T-helper 9 cell (primary cell): ENCODE data around the gene OPN1MW2.
"Not testable (repeated sequence)": the region's sequence is repeated elsewhere in the genome, so short reads cannot be mapped to it uniquely, and the experiment has no call there.

ENCODE experiments used
- DNase-seq: peaks from one replicate; pipeline ENCODE4 v3.0.0-alpha.2; 2020
- total RNA-seq, 2 donors: gene quantifications; one replicate each; lab custom pipeline; 2026; lab: John Stamatoyannopoulos, UW

Gene OPN1MW2
- 0 reads per million in 2 donors for total RNA-seq

DNA sequence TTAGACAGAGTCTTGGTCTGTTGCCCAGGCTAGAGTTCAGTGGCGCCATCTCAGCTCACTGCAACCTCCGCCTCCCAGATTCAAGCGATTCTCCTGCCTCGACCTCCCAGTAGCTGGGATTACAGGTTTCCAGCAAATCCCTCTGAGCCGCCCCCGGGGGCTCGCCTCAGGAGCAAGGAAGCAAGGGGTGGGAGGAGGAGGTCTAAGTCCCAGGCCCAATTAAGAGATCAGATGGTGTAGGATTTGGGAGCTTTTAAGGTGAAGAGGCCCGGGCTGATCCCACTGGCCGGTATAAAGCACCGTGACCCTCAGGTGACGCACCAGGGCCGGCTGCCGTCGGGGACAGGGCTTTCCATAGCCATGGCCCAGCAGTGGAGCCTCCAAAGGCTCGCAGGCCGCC lies at the start of gene OPN1MW2:
Gene OPN1MW2, plus strand, starts transcription at position 301 of the 400 bp plus-strand sequence. Its CDS starts 60 bp downstream, at position 361.
- not testable (repeated sequence) for DNase-seq

DNA sequence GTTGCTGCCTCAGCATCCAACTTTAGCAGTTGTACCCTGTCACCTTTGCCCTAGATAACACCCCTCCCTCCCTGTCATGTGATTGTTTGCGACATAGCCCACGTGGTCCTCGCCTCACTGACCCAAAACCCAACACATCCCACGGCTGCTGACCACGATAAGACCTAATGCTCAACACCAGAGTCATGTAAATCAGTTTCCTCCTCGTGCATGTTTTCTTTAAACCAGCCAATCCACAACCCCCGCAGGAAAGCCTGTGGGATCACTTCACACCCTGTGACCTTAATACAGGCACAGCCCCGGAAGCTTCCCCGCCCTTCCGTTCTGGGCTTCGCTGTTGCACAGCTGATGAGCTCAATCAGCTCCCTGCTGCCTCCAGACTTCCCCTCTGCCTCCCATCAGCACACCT lies 47.0 kb upstream of the OPN1MW2 start:
- DNase-seq, result not testable (repeated sequence)

DNA sequence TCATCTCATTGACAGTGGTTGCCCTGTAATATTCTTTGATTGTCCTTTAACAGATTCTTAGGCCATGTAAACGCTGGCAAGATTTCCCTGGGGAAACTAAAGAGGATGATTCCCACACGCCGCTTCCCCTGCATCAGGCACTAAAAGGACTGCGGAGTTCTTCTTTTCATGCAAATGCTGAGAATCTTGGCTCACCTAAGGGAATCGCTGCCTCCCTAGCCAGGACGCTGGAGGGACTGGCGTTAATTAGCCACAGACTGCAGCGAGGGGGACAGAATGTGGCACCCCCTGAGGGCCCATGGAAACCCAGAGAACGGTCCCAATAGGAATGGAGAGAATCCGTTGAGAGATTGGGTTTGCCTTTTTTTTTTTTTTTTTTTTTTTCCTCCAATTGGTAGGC lies 45.2 kb upstream of the OPN1MW2 start:
- not testable (repeated sequence) for DNase-seq

DNA sequence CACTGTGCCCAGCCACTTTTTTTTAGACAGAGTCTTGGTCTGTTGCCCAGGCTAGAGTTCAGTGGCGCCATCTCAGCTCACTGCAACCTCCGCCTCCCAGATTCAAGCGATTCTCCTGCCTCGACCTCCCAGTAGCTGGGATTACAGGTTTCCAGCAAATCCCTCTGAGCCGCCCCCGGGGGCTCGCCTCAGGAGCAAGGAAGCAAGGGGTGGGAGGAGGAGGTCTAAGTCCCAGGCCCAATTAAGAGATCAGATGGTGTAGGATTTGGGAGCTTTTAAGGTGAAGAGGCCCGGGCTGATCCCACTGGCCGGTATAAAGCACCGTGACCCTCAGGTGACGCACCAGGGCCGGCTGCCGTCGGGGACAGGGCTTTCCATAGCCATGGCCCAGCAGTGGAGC lies 37.3 kb upstream of the OPN1MW2 start, which contains the start of gene OPN1MW:
Gene OPN1MW, plus strand, starts transcription at position 301 of the 400 bp plus-strand sequence. Its CDS starts 82 bp downstream, at position 383.
- DNase-seq, result not testable (repeated sequence)

DNA sequence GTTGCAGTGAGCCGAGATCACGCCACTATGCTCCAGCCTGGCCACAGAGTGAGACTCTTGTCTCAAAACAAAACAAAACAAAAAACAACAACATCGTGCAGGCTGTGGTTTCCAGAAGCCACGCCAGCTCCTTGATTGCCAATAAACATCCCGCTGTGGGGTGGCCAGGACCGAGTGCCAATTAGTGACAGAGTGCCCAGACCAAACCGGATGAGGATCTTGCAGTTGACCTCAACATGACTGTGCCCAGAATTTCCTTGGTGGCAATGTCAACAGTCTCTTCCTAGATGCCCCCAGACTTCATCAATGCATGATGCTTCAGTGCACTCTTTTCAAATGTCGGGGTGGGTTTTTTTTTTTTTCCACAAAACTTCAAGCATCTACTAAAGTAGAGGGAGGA lies 35.8 kb upstream of the OPN1MW2 start:
- DNase-seq, result not testable (repeated sequence)

DNA sequence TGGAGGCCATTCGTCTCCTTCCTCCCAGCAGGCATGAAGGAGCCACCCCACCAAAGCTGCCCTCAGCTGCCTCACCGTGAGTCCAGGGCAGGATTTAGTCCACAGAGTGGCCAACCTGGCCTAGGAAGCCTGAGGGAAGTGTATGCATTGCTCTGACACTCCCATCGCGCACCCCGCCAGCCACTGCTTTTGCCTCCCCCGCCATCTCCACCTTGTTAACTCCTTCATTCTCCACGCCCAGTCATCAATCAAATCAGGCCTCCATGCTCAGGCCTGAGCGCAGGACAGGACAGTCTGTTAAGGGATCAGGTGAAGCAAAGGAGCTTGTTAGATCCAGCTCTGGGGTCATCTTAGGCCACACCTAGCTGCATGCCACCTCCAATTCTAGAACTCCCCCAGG lies 26.7 kb upstream of the OPN1MW2 start:
- DNase-seq, result not testable (repeated sequence)

DNA sequence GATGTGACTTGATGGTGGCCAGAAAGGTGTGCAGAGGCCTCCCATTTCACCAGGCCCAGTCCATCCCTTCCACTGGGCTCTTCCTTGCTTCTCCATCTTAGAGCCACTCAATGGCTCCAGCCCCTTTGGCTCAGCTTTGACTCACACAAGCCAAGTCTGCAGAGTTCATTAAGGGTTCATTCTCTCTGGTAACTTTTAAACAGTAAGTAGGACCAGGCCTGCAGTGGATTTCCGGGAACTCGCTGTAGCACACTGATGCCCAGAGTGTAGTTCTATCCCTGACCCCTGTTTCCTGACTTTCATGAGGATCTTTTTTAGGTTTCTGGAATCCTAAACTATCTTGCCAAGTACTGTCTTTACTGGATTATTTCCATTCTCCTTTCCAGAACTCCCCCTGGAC lies 25.2 kb upstream of the OPN1MW2 start:
- DNase-seq, result not testable (repeated sequence)

DNA sequence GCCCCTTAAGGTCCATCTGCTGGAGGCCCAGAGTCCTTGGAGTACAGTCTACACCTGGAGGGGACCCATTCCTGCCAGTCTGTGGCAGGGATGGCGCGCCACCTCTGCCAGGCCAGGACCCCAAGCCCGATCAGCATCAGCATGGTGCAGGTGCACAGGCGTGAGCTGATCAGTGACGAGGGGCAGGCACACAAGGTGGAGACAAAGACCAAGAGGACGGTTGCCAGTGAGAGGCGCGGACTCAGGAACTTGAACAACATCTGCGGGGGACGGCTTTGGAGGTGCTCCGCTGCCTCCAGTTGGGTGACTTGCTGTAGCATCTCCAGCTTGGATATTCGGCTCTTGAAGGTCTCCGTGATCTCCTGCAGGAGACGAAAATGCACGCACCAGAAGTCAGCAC lies 23.1 kb upstream of the OPN1MW2 start:
- DNase-seq, result not testable (repeated sequence)

DNA sequence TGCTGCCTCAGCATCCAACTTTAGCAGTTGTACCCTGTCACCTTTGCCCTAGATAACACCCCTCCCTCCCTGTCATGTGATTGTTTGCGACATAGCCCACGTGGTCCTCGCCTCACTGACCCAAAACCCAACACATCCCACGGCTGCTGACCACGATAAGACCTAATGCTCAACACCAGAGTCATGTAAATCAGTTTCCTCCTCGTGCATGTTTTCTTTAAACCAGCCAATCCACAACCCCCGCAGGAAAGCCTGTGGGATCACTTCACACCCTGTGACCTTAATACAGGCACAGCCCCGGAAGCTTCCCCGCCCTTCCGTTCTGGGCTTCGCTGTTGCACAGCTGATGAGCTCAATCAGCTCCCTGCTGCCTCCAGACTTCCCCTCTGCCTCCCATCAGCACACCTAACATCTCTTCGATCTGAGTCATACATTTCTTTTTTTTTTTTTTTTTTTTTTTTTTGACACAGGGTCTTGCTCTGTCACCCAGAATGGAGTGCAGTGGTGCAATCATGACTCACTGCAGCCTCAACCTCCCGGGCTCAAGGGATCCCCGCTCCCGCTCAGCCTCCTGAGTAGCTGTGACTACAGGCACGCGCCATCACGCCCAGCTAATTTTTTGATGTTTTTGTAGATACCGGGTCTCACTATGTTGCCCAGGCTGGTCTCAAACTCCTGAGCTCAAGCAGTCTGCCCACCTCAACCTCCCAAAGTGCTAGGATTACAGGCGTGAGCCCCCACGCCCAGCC lies 9.7 kb upstream of the OPN1MW2 start:
- not testable (repeated sequence) for DNase-seq

DNA sequence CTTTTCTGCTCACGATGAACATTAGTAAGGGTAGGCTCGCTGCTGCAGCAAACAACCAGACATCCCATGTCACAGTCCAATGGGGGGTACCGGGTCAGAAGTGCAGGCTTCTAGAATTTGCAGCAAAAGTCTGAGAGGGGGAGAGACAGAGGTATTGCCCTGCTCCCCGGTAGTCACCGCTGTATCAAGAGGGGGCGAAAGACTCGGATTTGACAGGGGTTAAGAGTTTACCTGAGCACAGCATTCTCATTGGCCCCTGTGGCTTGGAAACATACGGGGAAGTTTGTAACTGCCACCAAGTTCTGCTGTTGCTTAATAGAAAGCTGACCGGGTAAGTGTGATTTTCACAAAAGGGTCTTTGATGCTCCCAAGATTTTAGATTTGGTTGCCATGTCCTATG lies 8.5 kb upstream of the OPN1MW2 start:
- DNase-seq, result not testable (repeated sequence)

DNA sequence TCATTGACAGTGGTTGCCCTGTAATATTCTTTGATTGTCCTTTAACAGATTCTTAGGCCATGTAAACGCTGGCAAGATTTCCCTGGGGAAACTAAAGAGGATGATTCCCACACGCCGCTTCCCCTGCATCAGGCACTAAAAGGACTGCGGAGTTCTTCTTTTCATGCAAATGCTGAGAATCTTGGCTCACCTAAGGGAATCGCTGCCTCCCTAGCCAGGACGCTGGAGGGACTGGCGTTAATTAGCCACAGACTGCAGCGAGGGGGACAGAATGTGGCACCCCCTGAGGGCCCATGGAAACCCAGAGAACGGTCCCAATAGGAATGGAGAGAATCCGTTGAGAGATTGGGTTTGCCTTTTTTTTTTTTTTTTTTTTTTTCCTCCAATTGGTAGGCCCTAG lies 8.1 kb upstream of the OPN1MW2 start:
- not testable (repeated sequence) for DNase-seq

DNA sequence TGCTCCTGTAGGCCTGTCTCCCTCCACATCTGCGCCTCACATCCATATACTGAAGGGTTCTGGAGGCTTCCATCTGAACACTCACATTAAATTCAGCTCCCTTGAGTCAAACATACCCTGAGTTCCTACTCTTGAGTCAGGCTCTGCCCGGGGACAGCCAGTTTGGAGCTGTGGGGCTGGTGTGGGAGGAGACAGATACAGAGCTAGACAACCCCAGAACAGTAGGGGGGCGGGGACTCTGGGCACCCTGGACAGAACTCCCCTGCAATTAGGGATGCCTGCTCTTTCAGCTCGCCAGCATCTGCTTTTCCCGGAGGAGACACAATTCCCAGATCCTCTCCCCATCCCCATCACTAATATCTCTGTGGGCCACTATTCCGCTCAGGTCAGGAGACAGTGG lies 5.7 kb downstream of the OPN1MW2 start:
- DNase-seq, result not testable (repeated sequence)

DNA sequence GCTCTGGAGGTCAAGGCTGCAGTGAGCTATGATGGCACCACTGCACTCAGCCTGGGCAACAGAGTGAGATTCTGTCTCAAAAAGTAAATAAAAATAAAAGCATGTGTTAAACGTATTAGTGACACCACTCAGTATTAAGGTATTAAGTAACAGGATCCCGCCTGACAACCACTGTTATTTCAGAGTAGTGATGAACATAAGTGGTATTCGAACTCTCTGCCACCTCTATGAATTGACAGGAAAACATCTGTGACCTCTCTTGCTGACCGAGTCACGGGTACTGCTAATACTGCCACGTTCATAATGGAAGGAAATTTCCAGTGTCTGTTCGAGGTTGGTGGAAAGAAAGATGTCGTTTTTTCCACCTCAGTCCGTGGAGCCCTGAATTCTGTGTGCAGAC lies 7.2 kb downstream of the OPN1MW2 start:
- not testable (repeated sequence) for DNase-seq

DNA sequence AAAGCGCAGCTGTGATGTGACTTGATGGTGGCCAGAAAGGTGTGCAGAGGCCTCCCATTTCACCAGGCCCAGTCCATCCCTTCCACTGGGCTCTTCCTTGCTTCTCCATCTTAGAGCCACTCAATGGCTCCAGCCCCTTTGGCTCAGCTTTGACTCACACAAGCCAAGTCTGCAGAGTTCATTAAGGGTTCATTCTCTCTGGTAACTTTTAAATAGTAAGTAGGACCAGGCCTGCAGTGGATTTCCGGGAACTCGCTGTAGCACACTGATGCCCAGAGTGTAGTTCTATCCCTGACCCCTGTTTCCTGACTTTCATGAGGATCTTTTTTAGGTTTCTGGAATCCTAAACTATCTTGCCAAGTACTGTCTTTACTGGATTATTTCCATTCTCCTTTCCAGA lies 11.9 kb downstream of the OPN1MW2 start:
- DNase-seq, result not testable (repeated sequence)

DNA sequence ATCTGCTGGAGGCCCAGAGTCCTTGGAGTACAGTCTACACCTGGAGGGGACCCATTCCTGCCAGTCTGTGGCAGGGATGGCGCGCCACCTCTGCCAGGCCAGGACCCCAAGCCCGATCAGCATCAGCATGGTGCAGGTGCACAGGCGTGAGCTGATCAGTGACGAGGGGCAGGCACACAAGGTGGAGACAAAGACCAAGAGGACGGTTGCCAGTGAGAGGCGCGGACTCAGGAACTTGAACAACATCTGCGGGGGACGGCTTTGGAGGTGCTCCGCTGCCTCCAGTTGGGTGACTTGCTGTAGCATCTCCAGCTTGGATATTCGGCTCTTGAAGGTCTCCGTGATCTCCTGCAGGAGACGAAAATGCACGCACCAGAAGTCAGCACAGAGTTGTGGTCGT lies 14.1 kb downstream of the OPN1MW2 start:
- not testable (repeated sequence) for DNase-seq

DNA sequence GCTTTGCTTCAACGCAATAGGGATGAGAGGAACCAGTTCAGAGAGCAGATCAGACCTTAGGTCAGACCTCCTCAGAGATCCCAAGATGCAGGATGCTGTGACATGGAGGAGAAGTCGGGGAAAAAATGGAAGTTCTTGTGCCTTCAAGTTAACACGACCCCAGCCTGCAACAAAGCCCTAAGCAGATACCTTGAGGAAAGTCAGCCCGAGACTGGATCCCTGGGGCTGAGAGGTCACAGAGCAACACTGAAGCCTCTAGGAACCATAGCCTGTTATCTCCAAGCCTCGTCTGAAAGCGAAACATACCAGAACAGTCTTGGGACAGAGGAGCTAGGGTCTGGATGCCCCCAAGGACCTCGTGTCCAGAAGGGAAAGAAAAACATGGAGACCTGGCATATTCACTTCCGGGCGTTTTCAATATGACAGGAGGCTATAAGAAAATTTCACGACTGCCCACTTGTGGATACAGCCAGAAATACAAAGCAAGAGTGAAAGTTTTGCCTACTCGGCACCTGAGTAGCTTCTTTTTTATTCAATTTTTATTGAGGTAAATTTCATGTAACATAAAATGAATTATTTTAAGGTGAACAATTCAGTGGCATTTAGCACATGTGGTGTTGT lies 19.5 kb downstream of the OPN1MW2 start:
- not testable (repeated sequence) for DNase-seq

DNA sequence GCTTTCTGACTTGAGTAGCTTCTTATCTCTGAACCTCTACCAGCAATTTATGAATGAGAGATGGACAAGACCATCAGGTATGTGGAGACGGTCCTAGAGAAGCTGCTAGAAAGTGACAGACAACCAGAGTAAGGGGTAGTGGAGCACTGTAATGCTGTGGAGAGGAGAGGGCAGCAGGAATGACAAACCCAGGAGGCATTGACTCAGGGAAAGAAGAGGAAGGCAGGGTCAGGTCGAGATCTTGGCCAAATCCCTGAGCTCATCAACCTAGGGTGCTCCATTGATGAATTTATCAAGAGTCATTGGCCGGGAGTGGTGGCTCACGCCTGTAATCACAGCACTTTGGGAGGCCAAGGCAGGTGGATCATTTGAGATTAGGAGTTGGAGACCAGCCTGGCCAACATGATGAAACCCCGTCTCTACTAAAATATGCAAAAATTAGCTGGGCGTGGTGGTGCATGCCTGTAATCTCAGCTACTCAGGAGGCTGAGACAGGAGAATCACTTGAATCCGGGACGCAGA lies 20.5 kb downstream of the OPN1MW2 start:
- not testable (repeated sequence) for DNase-seq

DNA sequence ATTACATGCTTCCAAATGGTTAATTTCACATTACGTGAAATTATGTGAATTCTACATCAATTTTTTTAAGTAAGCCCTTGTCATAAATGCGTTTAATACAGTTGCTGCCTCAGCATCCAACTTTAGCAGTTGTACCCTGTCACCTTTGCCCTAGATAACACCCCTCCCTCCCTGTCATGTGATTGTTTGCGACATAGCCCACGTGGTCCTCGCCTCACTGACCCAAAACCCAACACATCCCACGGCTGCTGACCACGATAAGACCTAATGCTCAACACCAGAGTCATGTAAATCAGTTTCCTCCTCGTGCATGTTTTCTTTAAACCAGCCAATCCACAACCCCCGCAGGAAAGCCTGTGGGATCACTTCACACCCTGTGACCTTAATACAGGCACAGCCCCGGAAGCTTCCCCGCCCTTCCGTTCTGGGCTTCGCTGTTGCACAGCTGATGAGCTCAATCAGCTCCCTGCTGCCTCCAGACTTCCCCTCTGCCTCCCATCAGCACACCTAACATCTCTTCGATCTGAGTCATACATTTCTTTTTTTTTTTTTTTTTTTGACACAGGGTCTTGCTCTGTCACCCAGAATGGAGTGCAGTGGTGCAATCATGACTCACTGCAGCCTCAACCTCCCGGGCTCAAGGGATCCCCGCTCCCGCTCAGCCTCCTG lies 28.0 kb downstream of the OPN1MW2 start:
- DNase-seq, result not testable (repeated sequence)

DNA sequence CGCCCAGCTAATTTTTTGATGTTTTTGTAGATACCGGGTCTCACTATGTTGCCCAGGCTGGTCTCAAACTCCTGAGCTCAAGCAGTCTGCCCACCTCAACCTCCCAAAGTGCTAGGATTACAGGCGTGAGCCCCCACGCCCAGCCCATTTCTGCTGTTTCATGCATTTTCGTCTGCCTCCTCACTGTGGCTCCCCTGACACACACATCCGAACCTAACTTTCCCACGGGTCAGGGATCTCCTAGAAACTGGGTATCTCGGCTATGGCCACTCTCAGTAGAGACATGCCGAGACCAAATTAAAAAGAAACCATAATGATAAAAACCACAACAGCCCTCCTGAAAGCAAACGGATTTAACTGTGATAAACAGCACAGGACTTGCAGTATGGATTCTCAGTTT lies 28.5 kb downstream of the OPN1MW2 start:
- not testable (repeated sequence) for DNase-seq

DNA sequence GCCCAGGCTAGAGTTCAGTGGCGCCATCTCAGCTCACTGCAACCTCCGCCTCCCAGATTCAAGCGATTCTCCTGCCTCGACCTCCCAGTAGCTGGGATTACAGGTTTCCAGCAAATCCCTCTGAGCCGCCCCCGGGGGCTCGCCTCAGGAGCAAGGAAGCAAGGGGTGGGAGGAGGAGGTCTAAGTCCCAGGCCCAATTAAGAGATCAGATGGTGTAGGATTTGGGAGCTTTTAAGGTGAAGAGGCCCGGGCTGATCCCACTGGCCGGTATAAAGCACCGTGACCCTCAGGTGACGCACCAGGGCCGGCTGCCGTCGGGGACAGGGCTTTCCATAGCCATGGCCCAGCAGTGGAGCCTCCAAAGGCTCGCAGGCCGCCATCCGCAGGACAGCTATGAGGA lies 37.7 kb downstream of the OPN1MW2 start, which contains the start of gene OPN1MW3:
Gene OPN1MW3, plus strand, starts transcription at position 301 of the 400 bp plus-strand sequence. Its CDS starts 38 bp downstream, at position 339.
- DNase-seq, result not testable (repeated sequence)

DNA sequence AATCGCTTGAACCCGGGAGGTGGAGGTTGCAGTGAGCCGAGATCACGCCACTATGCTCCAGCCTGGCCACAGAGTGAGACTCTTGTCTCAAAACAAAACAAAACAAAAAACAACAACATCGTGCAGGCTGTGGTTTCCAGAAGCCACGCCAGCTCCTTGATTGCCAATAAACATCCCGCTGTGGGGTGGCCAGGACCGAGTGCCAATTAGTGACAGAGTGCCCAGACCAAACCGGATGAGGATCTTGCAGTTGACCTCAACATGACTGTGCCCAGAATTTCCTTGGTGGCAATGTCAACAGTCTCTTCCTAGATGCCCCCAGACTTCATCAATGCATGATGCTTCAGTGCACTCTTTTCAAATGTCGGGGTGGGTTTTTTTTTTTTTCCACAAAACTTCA lies 39.2 kb downstream of the OPN1MW2 start:
- DNase-seq, result not testable (repeated sequence)

DNA sequence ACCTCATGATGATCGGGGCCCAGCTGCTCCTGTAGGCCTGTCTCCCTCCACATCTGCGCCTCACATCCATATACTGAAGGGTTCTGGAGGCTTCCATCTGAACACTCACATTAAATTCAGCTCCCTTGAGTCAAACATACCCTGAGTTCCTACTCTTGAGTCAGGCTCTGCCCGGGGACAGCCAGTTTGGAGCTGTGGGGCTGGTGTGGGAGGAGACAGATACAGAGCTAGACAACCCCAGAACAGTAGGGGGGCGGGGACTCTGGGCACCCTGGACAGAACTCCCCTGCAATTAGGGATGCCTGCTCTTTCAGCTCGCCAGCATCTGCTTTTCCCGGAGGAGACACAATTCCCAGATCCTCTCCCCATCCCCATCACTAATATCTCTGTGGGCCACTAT lies 43.5 kb downstream of the OPN1MW2 start:
- not testable (repeated sequence) for DNase-seq

DNA sequence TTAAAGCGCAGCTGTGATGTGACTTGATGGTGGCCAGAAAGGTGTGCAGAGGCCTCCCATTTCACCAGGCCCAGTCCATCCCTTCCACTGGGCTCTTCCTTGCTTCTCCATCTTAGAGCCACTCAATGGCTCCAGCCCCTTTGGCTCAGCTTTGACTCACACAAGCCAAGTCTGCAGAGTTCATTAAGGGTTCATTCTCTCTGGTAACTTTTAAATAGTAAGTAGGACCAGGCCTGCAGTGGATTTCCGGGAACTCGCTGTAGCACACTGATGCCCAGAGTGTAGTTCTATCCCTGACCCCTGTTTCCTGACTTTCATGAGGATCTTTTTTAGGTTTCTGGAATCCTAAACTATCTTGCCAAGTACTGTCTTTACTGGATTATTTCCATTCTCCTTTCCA lies 49.7 kb downstream of the OPN1MW2 start:
- not testable (repeated sequence) for DNase-seq
